PC-3 (cell line): ENCODE measurements around the gene GP1BB. TPM values are rescaled to one million over a fixed set of nuclear protein-coding genes. Genes with fewer than 3 reads are reported as not detected.

ENCODE experiments used
- ATAC-seq: fragments of 200-7000 bp; cut with Tn5 transposase; 2 replicates; pipeline ENCODE4 v1.9.1; 2020; ENCODE audit warnings: mild to moderate bottlenecking, moderate library complexity
- BruUV-seq: library from RNA; stranded (reverse); fragments of 400-500 nt; replicated peaks from 2 replicates; lab custom pipeline; 2021; lab: Mats Ljungman, UMichigan
- CTCF ChIA-PET: fragments of 300-600 bp; sonication (Branson Sonifier 250); formaldehyde crosslinking; loops from one replicate; lab custom pipeline; 2022; ENCODE audit warnings: antibody characterized with exemption; lab: Charles Lee
- POLR2A ChIA-PET: fragments of 300-600 bp; sonication (Branson Sonifier 250); formaldehyde crosslinking; loops from one replicate; lab custom pipeline; 2022; ENCODE audit warnings: antibody characterized with exemption; ENCODE audit not compliant: unreplicated experiment; lab: Charles Lee
- DNase-seq: peaks from one replicate; pipeline ENCODE4 v3.0.0-alpha.2; 2015
- H2AFZ ChIP-seq: fragments of 300-600 bp; sonication (generic); 2 replicates; pipeline ENCODE4 v1.6.0; 2016; ENCODE audit warnings: antibody characterized with exemption, low read length
- H3F3A ChIP-seq: fragments of 300-600 bp; sonication (generic); one replicate; pipeline ENCODE4 v1.6.0; 2017; ENCODE audit warnings: antibody characterized with exemption, low read length, control low read depth, mild to moderate bottlenecking; ENCODE audit not compliant: unreplicated experiment
- H3K27ac ChIP-seq: fragments of 300-600 bp; sonication (generic); 2 replicates; pipeline ENCODE4 v1.5.1; 2016; ENCODE audit warnings: mild to moderate bottlenecking, low read length
- H3K27me3 ChIP-seq: fragments of 300-600 bp; sonication (generic); 2 replicates; pipeline ENCODE4 v1.6.1; 2016; ENCODE audit warnings: low read length, mixed read lengths
- H3K36me3 ChIP-seq: fragments of 300-600 bp; sonication (generic); 2 replicates; pipeline ENCODE4 v1.6.1; 2016; ENCODE audit warnings: low read depth, mixed run types, low read length, mixed read lengths
- H3K4me1 ChIP-seq: fragments of 300-600 bp; sonication (generic); 2 replicates; pipeline ENCODE4 v1.5.1; 2016; ENCODE audit warnings: low read length; ENCODE audit not compliant: insufficient read depth
- H3K4me2 ChIP-seq: fragments of 300-600 bp; sonication (generic); 2 replicates; pipeline ENCODE4 v1.6.0; 2016; ENCODE audit warnings: low read length
- H3K4me3 ChIP-seq: fragments of 300-600 bp; sonication (generic); 2 replicates; pipeline ENCODE4 v1.5.1; 2016; ENCODE audit warnings: mild to moderate bottlenecking, low read length, mixed read lengths
- H3K79me2 ChIP-seq: fragments of 300-600 bp; sonication (generic); 2 replicates; pipeline ENCODE4 v1.6.1; 2017; ENCODE audit warnings: low read length, mixed read lengths
- H3K9ac ChIP-seq: fragments of 300-600 bp; sonication (generic); 2 replicates; pipeline ENCODE4 v1.6.0; 2016; ENCODE audit warnings: mild to moderate bottlenecking, low read length
- H3K9me2 ChIP-seq: fragments of 300-600 bp; sonication (generic); replicated peaks from 2 replicates; pipeline ENCODE4 v1.6.1; 2016; ENCODE audit warnings: mixed run types, low read length, mixed read lengths
- H3K9me3 ChIP-seq: fragments of 300-600 bp; sonication (generic); 2 replicates; pipeline ENCODE4 v1.6.1; 2016; ENCODE audit warnings: low read length, mixed read lengths
- H4K20me1 ChIP-seq: fragments of 300-600 bp; sonication (generic); 2 replicates; pipeline ENCODE4 v1.6.1; 2016; ENCODE audit warnings: low read length, mixed read lengths
- EZH2 ChIP-seq: fragments of 300-600 bp; sonication (generic); IDR thresholded peaks from one replicate; pipeline ENCODE4 v1.6.1; 2017; ENCODE audit warnings: antibody characterized with exemption, mild to moderate bottlenecking, low read length; ENCODE audit not compliant: unreplicated experiment
- EZH2phosphoT487 ChIP-seq: fragments of 300-600 bp; sonication (generic); IDR thresholded peaks from 2 replicates; pipeline ENCODE4 v1.6.1; 2018; ENCODE audit warnings: mild to moderate bottlenecking, antibody characterized with exemption, low read length, borderline replicate concordance
- intact Hi-C: fragments of 100-400 bp; cut with micrococcal nuclease; formaldehyde crosslinking; loops from 2 replicates; pipeline ENCODE4 v1.9.0; 2023
- total RNA-seq: library from RNA; depleted of rRNA; stranded (reverse); fragments of >200 nt; gene quantifications from 2 replicates; pipeline ENCODE4 v1.2.3, GENCODE V29; 2014
- TF ChIP-seq, protein P1 (sequence below): fragments of 300-600 bp; sonication (generic); conservative IDR thresholded peaks from 2 replicates; pipeline ENCODE4 v1.5.1; 2017; ENCODE audit warnings: antibody characterized with exemption, low read depth, mild to moderate bottlenecking, low read length

GP1BB gene
- total RNA-seq, 1 experiment from 2014 or later = 0.80 TPM

GRCh38 chr22:19758896-19759426 lies 35.6 kb downstream of the GP1BB start:
- DNase-seq (no peak), ATAC-seq (no peak)
- intact Hi-C loops = no loop called here
- no peak for TF ChIP-seq EZH2phosphoT487
- TF ChIP-seq EZH2 = no peak
- TF ChIP-seq, protein P1, sequence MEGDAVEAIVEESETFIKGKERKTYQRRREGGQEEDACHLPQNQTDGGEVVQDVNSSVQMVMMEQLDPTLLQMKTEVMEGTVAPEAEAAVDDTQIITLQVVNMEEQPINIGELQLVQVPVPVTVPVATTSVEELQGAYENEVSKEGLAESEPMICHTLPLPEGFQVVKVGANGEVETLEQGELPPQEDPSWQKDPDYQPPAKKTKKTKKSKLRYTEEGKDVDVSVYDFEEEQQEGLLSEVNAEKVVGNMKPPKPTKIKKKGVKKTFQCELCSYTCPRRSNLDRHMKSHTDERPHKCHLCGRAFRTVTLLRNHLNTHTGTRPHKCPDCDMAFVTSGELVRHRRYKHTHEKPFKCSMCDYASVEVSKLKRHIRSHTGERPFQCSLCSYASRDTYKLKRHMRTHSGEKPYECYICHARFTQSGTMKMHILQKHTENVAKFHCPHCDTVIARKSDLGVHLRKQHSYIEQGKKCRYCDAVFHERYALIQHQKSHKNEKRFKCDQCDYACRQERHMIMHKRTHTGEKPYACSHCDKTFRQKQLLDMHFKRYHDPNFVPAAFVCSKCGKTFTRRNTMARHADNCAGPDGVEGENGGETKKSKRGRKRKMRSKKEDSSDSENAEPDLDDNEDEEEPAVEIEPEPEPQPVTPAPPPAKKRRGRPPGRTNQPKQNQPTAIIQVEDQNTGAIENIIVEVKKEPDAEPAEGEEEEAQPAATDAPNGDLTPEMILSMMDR = no peak
- POLR2A ChIA-PET = no interaction called here
- H3K27me3 ChIP-seq = no peaks in the 10 kb centered on the region
- H3K79me2 ChIP-seq = peaks cover 30% of the 10 kb centered on the region
- H3K27ac ChIP-seq = no peak overlapping the region
- CTCF ChIA-PET = interaction anchor here (0.5 kb wide), 1 partner anchor 30 kb away, joined by 3 read pairs; no protein-coding TSS in a partner anchor
- no peak overlapping the region for H3K4me3 ChIP-seq
- peaks cover 7% of the 10 kb centered on the region; the same call in 1 of the 2 replicates for H3K4me1 ChIP-seq
- no peaks in the 10 kb centered on the region for H3F3A ChIP-seq
- no peaks in the 10 kb centered on the region for H3K9me3 ChIP-seq
- H3K36me3 ChIP-seq = no peaks in the 10 kb centered on the region
- H3K9ac ChIP-seq = no peak overlapping the region
- BruUV-seq = no TSS peak
- H4K20me1 ChIP-seq = no peaks in the 10 kb centered on the region
- no peak overlapping the region for H3K4me2 ChIP-seq
- H2AFZ ChIP-seq = no peak overlapping the region
- H3K9me2 ChIP-seq = no peaks in the 10 kb centered on the region

DNA sequence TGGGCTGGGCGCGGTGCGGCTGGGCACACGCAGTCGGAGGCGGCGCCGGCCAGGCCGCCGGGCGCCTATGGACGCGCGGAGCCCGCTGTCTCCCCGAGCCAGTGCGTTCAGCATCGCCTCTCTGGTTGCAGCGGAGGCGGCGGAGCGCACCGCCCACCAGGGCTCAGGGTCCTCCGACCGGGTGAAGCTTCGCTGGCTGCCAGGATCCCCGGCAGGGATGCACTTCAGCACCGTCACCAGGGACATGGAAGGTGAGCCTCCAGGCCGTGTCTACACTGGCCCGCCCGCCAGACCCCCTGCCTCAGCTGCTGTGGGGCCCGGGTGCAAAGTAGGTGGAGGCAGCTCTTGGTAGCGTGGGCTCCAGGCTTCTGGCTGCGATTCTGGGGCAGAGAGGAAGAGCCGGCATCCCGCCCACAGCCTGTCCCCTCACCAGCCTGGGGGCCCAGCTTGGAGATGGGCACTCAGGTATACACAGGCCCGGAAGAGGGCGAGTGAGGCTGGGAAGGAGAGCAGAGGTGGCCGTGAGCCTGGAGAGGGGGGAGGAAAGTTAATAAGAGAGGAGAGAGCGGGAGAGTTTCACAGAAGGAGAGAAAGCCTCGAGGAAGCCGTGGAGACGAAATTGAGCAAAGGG lies 36.2 kb downstream of the GP1BB start:
- ATAC-seq = no peak
- no peak overlapping the region; the same call in 1 of the 2 replicates for H2AFZ ChIP-seq
- no peak overlapping the region for H3K27ac ChIP-seq

More for the DNA sequence above, 36.2 kb downstream of the GP1BB start:
- peaks cover 7% of the 10 kb centered on the region; the same call in 1 of the 2 replicates for H3K4me1 ChIP-seq
- BruUV-seq = no TSS peak
- ChIA-PET CTCF (interaction anchor here (0.5 kb wide), 1 partner anchor 30 kb away, joined by 3 read pairs; no protein-coding TSS in a partner anchor), POLR2A (no interaction called here)
- H3K27me3 ChIP-seq = no peaks in the 10 kb centered on the region
- no peaks in the 10 kb centered on the region for H4K20me1 ChIP-seq
- no peaks in the 10 kb centered on the region for H3K36me3 ChIP-seq
- TF ChIP-seq EZH2 = no peak
- no peak for TF ChIP-seq EZH2phosphoT487
- TF ChIP-seq, protein P1 = no peak
- intact Hi-C loops = loop anchor here (10.0 kb wide), 1 partner anchor 95 kb away; the partner anchor contains the start of genes GNB1L and RTL10
- peak overlapping the region; percentile 62; the same call in 1 of the 2 replicates for H3K4me3 ChIP-seq
- H3K9me3 ChIP-seq = no peaks in the 10 kb centered on the region
- DNase-seq = no peak
- no peaks in the 10 kb centered on the region for H3F3A ChIP-seq
- peak overlapping the region; percentile 76 for H3K4me2 ChIP-seq
- no peak overlapping the region; the same call in 1 of the 2 replicates for H3K9ac ChIP-seq
- H3K9me2 ChIP-seq = no peaks in the 10 kb centered on the region
- H3K79me2 ChIP-seq = peaks cover 32% of the 10 kb centered on the region
